SK-N-SH treated with all-trans-retinoic acid at 6 μM for 48 hours (cell line): Measurements from ENCODE around the gene RBM47.
A peak's percentile ranks its signal among the peaks of the same experiment; 100 is the strongest.
"Not testable (repeated sequence)": the region's sequence is repeated elsewhere in the genome, so short reads cannot be mapped to it uniquely, and the experiment has no call there.

Experiments
- ATAC-seq: fragments of 200-7000 bp; cut with Tn5 transposase; 3 replicates; pipeline ENCODE4 v1.9.1; 2020; ENCODE audit warnings: mild to moderate bottlenecking, moderate library complexity
- BACH2 ChIP-seq: fragments of 250-450 bp; sonication (Bioruptor Pico); IDR thresholded peaks from 2 replicates; pipeline ENCODE4 v1.9.0; 2021; ENCODE audit warnings: mild to moderate bottlenecking, borderline replicate concordance
- CREB5 ChIP-seq: fragments of 250-450 bp; sonication (Bioruptor Pico); IDR thresholded peaks from 2 replicates; pipeline ENCODE4 v1.5.1; 2020; ENCODE audit warnings: low read depth, mild to moderate bottlenecking, moderate library complexity
- CSDC2 ChIP-seq: fragments of 250-450 bp; sonication (Bioruptor Pico); IDR thresholded peaks from 2 replicates; pipeline ENCODE4 v1.5.0; 2020; ENCODE audit warnings: mild to moderate bottlenecking, moderate library complexity
- CSRNP3 ChIP-seq: fragments of 250-450 bp; sonication (Bioruptor Pico); IDR thresholded peaks from 2 replicates; pipeline ENCODE4 v1.5.1; 2021; ENCODE audit warnings: mild to moderate bottlenecking, moderate library complexity
- GLIS3 ChIP-seq: fragments of 250-450 bp; sonication (Bioruptor Pico); IDR thresholded peaks from 2 replicates; pipeline ENCODE4 v1.5.0; 2020; ENCODE audit warnings: mild to moderate bottlenecking, moderate library complexity
- OSR1 ChIP-seq: fragments of 250-450 bp; sonication (Bioruptor Pico); IDR thresholded peaks from 2 replicates; pipeline ENCODE4 v1.8.0; 2022; ENCODE audit warnings: moderate library complexity, mild to moderate bottlenecking, inconsistent platforms
- PATZ1 ChIP-seq: fragments of 250-450 bp; sonication (Bioruptor Pico); IDR thresholded peaks from 2 replicates; pipeline ENCODE4 v1.8.0; 2020; ENCODE audit warnings: mild to moderate bottlenecking, moderate library complexity, borderline replicate concordance
- POU6F1 ChIP-seq: fragments of 250-450 bp; sonication (Bioruptor Pico); IDR thresholded peaks from 2 replicates; pipeline ENCODE4 v1.8.0; 2021; ENCODE audit warnings: low read depth, mild to moderate bottlenecking, moderate library complexity, borderline replicate concordance
- RARB ChIP-seq: fragments of 250-450 bp; sonication (Bioruptor Pico); IDR thresholded peaks from 2 replicates; pipeline ENCODE4 v1.8.0; 2021; ENCODE audit warnings: mild to moderate bottlenecking, moderate library complexity
- TCF4 ChIP-seq: fragments of 250-450 bp; sonication (Bioruptor Pico); IDR thresholded peaks from 2 replicates; pipeline ENCODE4 v1.8.0; 2021; ENCODE audit warnings: mild to moderate bottlenecking, moderate library complexity, borderline replicate concordance
- TOX ChIP-seq: fragments of 250-450 bp; sonication (Bioruptor Pico); IDR thresholded peaks from 2 replicates; pipeline ENCODE4 v1.8.0; 2021; ENCODE audit warnings: mild to moderate bottlenecking, moderate library complexity, borderline replicate concordance
- TSHZ2 ChIP-seq: fragments of 250-450 bp; sonication (Bioruptor Pico); IDR thresholded peaks from 2 replicates; pipeline ENCODE4 v1.5.0; 2020; ENCODE audit warnings: mild to moderate bottlenecking, moderate library complexity
- ZC3H10 ChIP-seq: fragments of 250-450 bp; sonication (Bioruptor Pico); IDR thresholded peaks from 2 replicates; pipeline ENCODE4 v1.5.1; 2021; ENCODE audit warnings: mild to moderate bottlenecking, moderate library complexity
- ZFP3 ChIP-seq: fragments of 250-450 bp; sonication (Bioruptor Pico); IDR thresholded peaks from 2 replicates; pipeline ENCODE4 v1.5.0; 2020; ENCODE audit warnings: mild to moderate bottlenecking, moderate library complexity
- ZFP30 ChIP-seq: fragments of 450-650 bp; formaldehyde crosslinking; IDR thresholded peaks from 2 replicates; pipeline ENCODE4 v1.5.0; 2022; ENCODE audit warnings: mild to moderate bottlenecking, moderate library complexity
- ZNF8 ChIP-seq: fragments of 450-650 bp; formaldehyde crosslinking; IDR thresholded peaks from 2 replicates; pipeline ENCODE4 v1.5.0; 2020; ENCODE audit warnings: mild to moderate bottlenecking, moderate library complexity

The RBM47 gene

GRCh38 chr4:40552536-40552935 is 77.1 kb downstream of the RBM47 start:
- TF ChIP-seq TSHZ2 (CRISPR knock-in tag), result no peak
- TF ChIP-seq RARB (CRISPR knock-in tag), result no peak
- no peak for TF ChIP-seq PATZ1 (CRISPR knock-in tag)
- no peak for TF ChIP-seq POU6F1 (CRISPR knock-in tag)
- TF ChIP-seq GLIS3 (CRISPR knock-in tag), result no peak
- TF ChIP-seq CSDC2, result no peak
- TF ChIP-seq ZNF8 (CRISPR knock-in tag), result no peak
- no peak for TF ChIP-seq CREB5 (CRISPR knock-in tag)
- no peak for TF ChIP-seq TOX (CRISPR knock-in tag)
- no peak for TF ChIP-seq TCF4 (CRISPR knock-in tag)
- ATAC-seq, result peak; percentile 45; the same call in 2 of the 3 replicates

- not testable (repeated sequence) for ATAC-seq
Measured at GRCh38 chr4:40551568-40552136, 78.0 kb downstream of the RBM47 start.

GRCh38 chr4:40550948-40551462 is 78.7 kb downstream of the RBM47 start:
- TF ChIP-seq OSR1, result no peak
- no peak for TF ChIP-seq POU6F1 (CRISPR knock-in tag)
- no peak for TF ChIP-seq RARB (CRISPR knock-in tag)
- no peak for TF ChIP-seq CREB5 (CRISPR knock-in tag)
- TF ChIP-seq ZFP30 (CRISPR knock-in tag), result no peak
- TF ChIP-seq TOX (CRISPR knock-in tag), result no peak
- TF ChIP-seq ZNF8 (CRISPR knock-in tag), result no peak
- TF ChIP-seq TSHZ2 (CRISPR knock-in tag), result no peak
- TF ChIP-seq ZFP3 (CRISPR knock-in tag), result no peak
- no peak for TF ChIP-seq CSRNP3 (CRISPR knock-in tag)
- TF ChIP-seq PATZ1 (CRISPR knock-in tag), result no peak
- no peak for TF ChIP-seq ZC3H10
- no peak for TF ChIP-seq BACH2
- TF ChIP-seq GLIS3 (CRISPR knock-in tag), result no peak
- TF ChIP-seq TCF4 (CRISPR knock-in tag), result no peak
- peak; percentile 55 for ATAC-seq
